Fibroblast of lung (primary cell): Measurements from ENCODE around the gene PDP2. TPM values are rescaled to one million over a fixed set of nuclear protein-coding genes. Genes with fewer than 3 reads are reported as not detected.

Source experiments
- DNase-seq, 2 donors: peaks; one replicate each; pipeline versions ENCODE4 v3.0.0 to v3.0.0-alpha.2; 2010; ENCODE audit warnings: low read depth in 2 of 2
- H2AFZ ChIP-seq: 2 replicates; pipeline ENCODE4 v1.5.1; 2012; ENCODE audit warnings: low read length, control low read depth, inconsistent platforms
- H3K27ac ChIP-seq: 2 replicates; pipeline ENCODE4 v1.5.1; 2011; ENCODE audit warnings: low read length, control low read depth; ENCODE audit not compliant: insufficient read depth
- H3K27me3 ChIP-seq: 2 replicates; pipeline ENCODE4 v1.5.1; 2011; ENCODE audit warnings: mild to moderate bottlenecking, low read length; ENCODE audit not compliant: control insufficient read depth, insufficient read depth
- H3K36me3 ChIP-seq: 2 replicates; pipeline ENCODE4 v1.5.1; 2011; ENCODE audit warnings: low read length; ENCODE audit not compliant: control insufficient read depth, insufficient read depth
- H3K4me1 ChIP-seq: 2 replicates; pipeline ENCODE4 v1.5.1; 2011; ENCODE audit warnings: low read length; ENCODE audit not compliant: control insufficient read depth, insufficient read depth; ENCODE audit errors: extremely low read depth
- H3K4me2 ChIP-seq: 2 replicates; pipeline ENCODE4 v1.5.1; 2011; ENCODE audit warnings: low read length, control low read depth; ENCODE audit not compliant: insufficient read depth; ENCODE audit errors: extremely low read depth
- H3K4me3 ChIP-seq, 4 experiments: fragments of 200-600 bp in 1 of 4; sonication (generic) in 1 of 4; replicated peaks in 1 of 4; 2 replicates each; pipeline ENCODE4 v1.5.1; 2011 to 2016; ENCODE audit warnings: low read length in 4 of 4, low read depth in 3 of 4, mild to moderate bottlenecking in 3 of 4, control low read depth in 2 of 4, inconsistent platforms in 1 of 4, mixed read lengths in 1 of 4; ENCODE audit not compliant: insufficient read depth in 1 of 4; ENCODE audit errors: control extremely low read depth in 1 of 4
- H3K79me2 ChIP-seq: 2 replicates; pipeline ENCODE4 v1.5.1; 2012; ENCODE audit warnings: mild to moderate bottlenecking, low read length, inconsistent platforms; ENCODE audit not compliant: control insufficient read depth, insufficient read depth
- H3K9ac ChIP-seq: 2 replicates; pipeline ENCODE4 v1.5.1; 2011; ENCODE audit warnings: mild to moderate bottlenecking, low read length, control low read depth; ENCODE audit not compliant: insufficient read depth
- H3K9me3 ChIP-seq: 2 replicates; pipeline ENCODE4 v1.5.1; 2012; ENCODE audit warnings: low read depth, low read length; ENCODE audit not compliant: control insufficient read depth, insufficient read depth
- H4K20me1 ChIP-seq: 2 replicates; pipeline ENCODE4 v1.5.1; 2011; ENCODE audit warnings: low read length; ENCODE audit not compliant: control insufficient read depth, insufficient read depth; ENCODE audit errors: extremely low read depth
- CTCF ChIP-seq, 2 donors: IDR thresholded peaks in 1 of 2; conservative IDR thresholded peaks in 1 of 2; 1 replicate in 1 of 2; 2 replicates in 1 of 2; pipeline ENCODE4 v1.5.1; 2011 to 2012; ENCODE audit warnings: low read length in 2 of 2, control low read depth in 1 of 2, inconsistent platforms in 1 of 2, low read depth in 1 of 2, mild to moderate bottlenecking in 1 of 2
- EZH2 ChIP-seq: IDR thresholded peaks from 2 replicates; pipeline ENCODE4 v1.5.1; 2012; ENCODE audit warnings: low read length, control low read depth, mild to moderate bottlenecking; ENCODE audit errors: missing control alignments
- polyA plus RNA-seq, 2 donors: library from polyadenylated mRNA; depleted of rRNA in 1 of 2; stranded (reverse) in 1 of 2; unstranded in 1 of 2; fragments of >200 nt; gene quantifications; 2 replicates each; pipeline ENCODE4 v1.2.1, GENCODE V29; 2011 to 2012; ENCODE audit warnings: missing spikeins in 1 of 2
- total RNA-seq: library from RNA; depleted of rRNA; stranded (reverse); fragments of >200 nt; gene quantifications from 2 replicates; pipeline ENCODE4 v1.2.1, GENCODE V29; 2014

The PDP2 gene
- total and polyA plus RNA-seq, 2 donors (not counting 1 experiment from before 2014, with no cell fraction given): 10.9 to 11.6 TPM

GRCh38 chr16:66935314-66936011 is 55.1 kb downstream of the PDP2 start, which contains the start of gene CES2:
Gene CES2 (plus strand): TSS chr16:66935516. CDS start chr16:66935636, 120 bp downstream.
- peaks cover 4% of the 10 kb centered on the region for H3K36me3 ChIP-seq
- H3K4me3 ChIP-seq: peak within 1 kb of the TSS; percentile 87 to 95 (median 92)
- H4K20me1 ChIP-seq: no peaks in the 10 kb centered on the region
- H3K9me3 ChIP-seq: no peaks in the 10 kb centered on the region
- TF ChIP-seq CTCF (conservative IDR thresholded peaks at IDR 0.05 in 1 of 2, IDR thresholded peaks at IDR 0.05 in 1 of 2; ENCODE audit: low read depth in 1 of 2, low read length in 2 of 2): no peak
- no peak for TF ChIP-seq EZH2
- H3K9ac ChIP-seq: peak within 1 kb of the TSS; percentile 95
- peak within 1 kb of the TSS; percentile 94 for H3K4me2 ChIP-seq
- no peaks in the 10 kb centered on the region for H3K27me3 ChIP-seq
- DNase-seq: peak; percentile 39 to 46
- peak within 1 kb of the TSS; percentile 97 for H3K27ac ChIP-seq
- peaks cover 33% of the 10 kb centered on the region for H3K79me2 ChIP-seq
- peaks cover 6% of the 10 kb centered on the region for H3K4me1 ChIP-seq
- peak within 1 kb of the TSS; percentile 91 for H2AFZ ChIP-seq

- Histone ChIP-seq H3K79me2 (peaks cover 33% of the 10 kb centered on the region), H3K4me1 (peaks cover 6% of the 10 kb centered on the region), H2AFZ (no peak overlapping the region), H4K20me1 (no peaks in the 10 kb centered on the region), H3K9ac (no peak overlapping the region), H3K27me3 (no peaks in the 10 kb centered on the region), H3K4me3 (peak overlapping the region in 2 of 4 experiments; percentile 92 to 95), H3K9me3 (no peaks in the 10 kb centered on the region), H3K4me2 (peak overlapping the region; percentile 94), H3K36me3 (peaks cover 9% of the 10 kb centered on the region), H3K27ac (no peak overlapping the region)
- DNase-seq: no peak
- no peak for TF ChIP-seq EZH2
- no peak for TF ChIP-seq CTCF (conservative IDR thresholded peaks at IDR 0.05 in 1 of 2, IDR thresholded peaks at IDR 0.05 in 1 of 2; ENCODE audit: low read depth in 1 of 2, low read length in 2 of 2)
Observed at GRCh38 chr16:66936462-66936861, 56.1 kb downstream of the PDP2 start.

- peak overlapping the region in 1 of 4 experiments; percentile 14 for H3K4me3 ChIP-seq
- no peaks in the 10 kb centered on the region for H3K9me3 ChIP-seq
- H3K27me3 ChIP-seq: no peaks in the 10 kb centered on the region
- H3K9ac ChIP-seq: no peak overlapping the region
- TF ChIP-seq EZH2: no peak
- H4K20me1 ChIP-seq: no peaks in the 10 kb centered on the region
- H3K4me2 ChIP-seq: no peak overlapping the region
- no peak overlapping the region for H3K27ac ChIP-seq
- H3K79me2 ChIP-seq: peaks cover 33% of the 10 kb centered on the region
- no peak overlapping the region for H2AFZ ChIP-seq
- peaks cover 6% of the 10 kb centered on the region for H3K4me1 ChIP-seq
- peaks cover 10% of the 10 kb centered on the region for H3K36me3 ChIP-seq
- no peak for DNase-seq
Observed at GRCh38 chr16:66936889-66937554, 56.7 kb downstream of the PDP2 start.
